Stimulated activated CD4-positive, alpha-beta T cell treated with anti-CD3 and anti-CD28 coated beads, Interleukin-1b, Interleukin-23, amount 100 ng/mL, for 24 hours (primary cell): Measurements from ENCODE around the gene FOXL1.

ENCODE experiments used
- DNase-seq, 4 experiments: peaks; one replicate each; pipeline ENCODE4 v3.0.0-alpha.2; 2020; ENCODE audit warnings: low read depth in 4 of 4, low spot score in 1 of 4

Gene FOXL1

GRCh38 chr16:86630471-86630870 is 52.1 kb downstream of the FOXL1 start:
- no peak for DNase-seq

GRCh38 chr16:86631444-86631843 is 53.1 kb downstream of the FOXL1 start:
- no peak for DNase-seq
